CD14-positive monocyte (primary cell): Measurements from ENCODE around the gene CHD3. TPM values are rescaled to one million over a fixed set of nuclear protein-coding genes. Genes with fewer than 3 reads are reported as not detected.

Source experiments
- DNase-seq, 3 donors: peaks; one replicate each; pipeline ENCODE4 v3.0.0-alpha.2; 2011 to 2022
- H2AFZ ChIP-seq: 2 replicates; pipeline ENCODE4 v1.6.0; 2012; ENCODE audit warnings: mild to moderate bottlenecking, low read depth, low read length, inconsistent platforms; ENCODE audit not compliant: insufficient read depth, poor library complexity, severe bottlenecking
- H3K27ac ChIP-seq, 2 donors: 1 replicate in 1 of 2; 2 replicates in 1 of 2; pipeline ENCODE4 v1.5.1; 2012 to 2013; ENCODE audit warnings: low read length in 2 of 2, control low read depth in 1 of 2, inconsistent platforms in 1 of 2, low read depth in 1 of 2, mild to moderate bottlenecking in 1 of 2
- H3K27me3 ChIP-seq, 2 donors: one replicate each; pipeline versions ENCODE4 v1.6.0 to v1.6.1; 2011 to 2013; ENCODE audit warnings: low read length in 2 of 2; ENCODE audit not compliant: control insufficient read depth in 2 of 2, insufficient read depth in 2 of 2
- H3K36me3 ChIP-seq, 2 donors: replicated peaks in 1 of 2; 1 replicate in 1 of 2; 2 replicates in 1 of 2; pipeline versions ENCODE4 v1.5.1 to v1.6.1; 2012 to 2013; ENCODE audit warnings: low read length in 2 of 2, control low read depth in 1 of 2, inconsistent platforms in 1 of 2, mild to moderate bottlenecking in 1 of 2; ENCODE audit not compliant: insufficient read depth in 2 of 2, control insufficient read depth in 1 of 2
- H3K4me1 ChIP-seq, 2 donors: 1 replicate in 1 of 2; 2 replicates in 1 of 2; pipeline versions ENCODE4 v1.5.1 to v1.6.1; 2012 to 2013; ENCODE audit warnings: low read length in 2 of 2, control low read depth in 1 of 2, inconsistent platforms in 1 of 2, mild to moderate bottlenecking in 1 of 2, moderate library complexity in 1 of 2; ENCODE audit not compliant: insufficient read depth in 2 of 2, control insufficient read depth in 1 of 2
- H3K4me2 ChIP-seq: replicated peaks from 2 replicates; pipeline ENCODE3; 2012; ENCODE audit warnings: low read length, moderate library complexity, mild to moderate bottlenecking; ENCODE audit not compliant: poor library complexity, severe bottlenecking; ENCODE audit errors: extremely low read depth
- H3K4me3 ChIP-seq, 3 experiments: fragments of 200-600 bp in 1 of 3; sonication (generic) in 1 of 3; replicated peaks in 1 of 3; 1 replicate in 2 of 3; 2 replicates in 1 of 3; pipeline ENCODE4 v1.5.1; 2011 to 2013; ENCODE audit warnings: low read length in 3 of 3, mild to moderate bottlenecking in 3 of 3, control low read depth in 2 of 3, low read depth in 2 of 3, inconsistent platforms in 1 of 3, moderate library complexity in 1 of 3
- H3K79me2 ChIP-seq: 2 replicates; pipeline ENCODE4 v1.6.0; 2012; ENCODE audit warnings: mild to moderate bottlenecking, control low read depth, inconsistent platforms, low read length, moderate library complexity; ENCODE audit not compliant: insufficient read depth
- H3K9ac ChIP-seq: 2 replicates; pipeline ENCODE4 v1.6.0; 2017; ENCODE audit warnings: low read length, mild to moderate bottlenecking; ENCODE audit not compliant: insufficient read depth, poor library complexity, severe bottlenecking
- H3K9me3 ChIP-seq, 2 donors: replicated peaks in 1 of 2; 1 replicate in 1 of 2; 2 replicates in 1 of 2; pipeline versions ENCODE4 v1.5.1 to v1.6.1; 2012 to 2013; ENCODE audit warnings: low read length in 2 of 2, control low read depth in 1 of 2; ENCODE audit not compliant: control insufficient read depth in 1 of 2, insufficient read depth in 1 of 2
- H4K20me1 ChIP-seq: 2 replicates; pipeline ENCODE4 v1.6.0; 2012; ENCODE audit warnings: mild to moderate bottlenecking, low read length, control low read depth, moderate library complexity; ENCODE audit not compliant: insufficient read depth
- H3K27ac Mint-ChIP-seq, 7 donors: one replicate each; pipeline ENCODE4 v1.8.0; 2020; ENCODE audit warnings: mild to moderate bottlenecking in 7 of 7, mixed read lengths in 7 of 7, moderate library complexity in 6 of 7, inconsistent platforms in 2 of 7
- H3K27me3 Mint-ChIP-seq, 3 donors: one replicate each; pipeline ENCODE4 v1.8.0; 2021 to 2022; ENCODE audit warnings: low read depth in 3 of 3, mild to moderate bottlenecking in 3 of 3, mixed read lengths in 3 of 3, moderate library complexity in 3 of 3, inconsistent platforms in 1 of 3
- H3K36me3 Mint-ChIP-seq, 2 donors: one replicate each; pipeline ENCODE4 v1.8.0; 2020; ENCODE audit warnings: mixed read lengths in 2 of 2, inconsistent platforms in 1 of 2, mild to moderate bottlenecking in 1 of 2
- H3K4me1 Mint-ChIP-seq: one replicate; pipeline ENCODE4 v1.8.0; 2020; ENCODE audit warnings: mild to moderate bottlenecking, mixed read lengths
- H3K4me3 Mint-ChIP-seq, 2 donors: one replicate each; pipeline ENCODE4 v1.8.0; 2020; ENCODE audit warnings: mild to moderate bottlenecking in 2 of 2, mixed read lengths in 2 of 2, moderate library complexity in 1 of 2
- H3K9me3 Mint-ChIP-seq, 7 donors: one replicate each; pipeline ENCODE4 v1.8.0; 2020 to 2022; ENCODE audit warnings: mixed read lengths in 7 of 7, mild to moderate bottlenecking in 6 of 7, moderate library complexity in 6 of 7, inconsistent platforms in 2 of 7
- WGBS: methylation state at CpG from one replicate; pipeline ENCODE4 v1.1.5; 2013; ENCODE audit warnings: missing lambda C conversion rate; ENCODE audit not compliant: insufficient coverage; 5-methylcytosine and 5-hydroxymethylcytosine counted together
- intact Hi-C, 2 donors: fragments of 100-400 bp; cut with micrococcal nuclease; formaldehyde crosslinking; loops; one replicate each; pipeline versions ENCODE4 v1.15.0 to v1.15.1; 2023
- polyA plus RNA-seq, 3 donors: library from polyadenylated mRNA; depleted of rRNA in 1 of 3; unstranded in 2 of 3; stranded (reverse) in 1 of 3; fragments of 300-500 nt in 2 of 3; fragments of >200 nt in 1 of 3; fragmentation: Illumina TruSeq in 2 of 3; gene quantifications; 1 replicate in 2 of 3; 2 replicates in 1 of 3; pipeline ENCODE4 v1.2.3, GENCODE V29; 2012 to 2021
- TF ChIP-seq, protein P1 (sequence below): fragments of 200-600 bp; IDR thresholded peaks from one replicate; pipeline ENCODE4 v1.8.0; 2022; ENCODE audit warnings: antibody characterized with exemption, mild to moderate bottlenecking

The CHD3 gene
- polyA plus RNA-seq, 3 donors, result 0.55 to 67.9 (median 0.91) TPM

DNA sequence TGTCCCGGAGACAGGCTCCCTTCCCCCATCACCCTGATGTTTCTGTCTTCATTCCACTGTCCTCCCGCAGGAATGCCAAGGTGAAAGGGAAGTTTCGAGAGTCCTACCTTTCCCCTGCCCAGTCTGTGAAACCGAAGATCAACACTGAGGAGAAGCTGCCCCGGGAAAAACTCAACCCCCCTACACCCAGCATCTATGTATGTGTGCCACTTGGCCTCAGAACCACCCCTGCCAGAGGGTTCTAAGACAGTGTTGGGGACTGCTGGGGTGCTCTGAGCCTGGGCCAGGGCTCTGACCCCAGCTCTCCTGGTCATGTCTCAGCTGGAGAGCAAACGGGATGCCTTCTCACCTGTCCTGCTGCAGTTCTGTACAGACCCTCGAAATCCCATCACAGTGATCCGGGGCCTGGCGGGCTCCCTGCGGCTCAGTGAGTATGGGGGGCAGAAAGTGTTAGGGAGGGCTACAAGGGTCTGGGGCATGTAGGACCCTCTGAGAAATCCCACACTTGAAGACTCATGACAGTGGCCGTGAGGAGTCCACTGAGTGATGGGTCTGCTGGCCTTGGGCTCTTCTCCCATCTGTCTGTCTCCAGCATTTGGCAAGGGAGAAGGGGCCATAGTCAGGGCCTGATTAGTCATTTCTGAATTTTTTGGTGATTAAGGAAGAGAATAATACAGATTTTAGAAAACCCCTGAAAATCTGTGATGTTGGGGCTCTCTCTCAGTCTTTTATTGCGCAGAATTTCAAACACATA, 38.7 kb upstream of the CHD3 start:
- H3K36me3 Mint-ChIP-seq, result peaks cover 62 to 94% of the 10 kb centered on the region in 2 donors
- intact Hi-C loops, result loop anchor here in 1 of 2 donors (2.0 kb wide), 1 partner anchor 15 kb away; the partner anchor contains the start of gene KDM6B
- H3K4me3 Mint-ChIP-seq, result peak overlapping the region in 1 of 2 donors; percentile 2
- H3K4me1 Mint-ChIP-seq, result peaks cover 20% of the 10 kb centered on the region
- Histone ChIP-seq H3K4me3 (no peak overlapping the region), H3K79me2 (peaks cover 48% of the 10 kb centered on the region), H3K27ac (no peak overlapping the region), H3K4me2 (no peak overlapping the region), H2AFZ (no peak overlapping the region), H4K20me1 (peaks cover 100% of the 10 kb centered on the region), H3K36me3 (peaks cover 85 to 86% of the 10 kb centered on the region in 2 donors), H3K4me1 (peaks cover 22 to 30% of the 10 kb centered on the region in 2 donors), H3K9me3 (no peaks in the 10 kb centered on the region), H3K27me3 (no peaks in the 10 kb centered on the region), H3K9ac (no peak overlapping the region)
- DNase-seq, result no peak
- TF ChIP-seq, protein P1, sequence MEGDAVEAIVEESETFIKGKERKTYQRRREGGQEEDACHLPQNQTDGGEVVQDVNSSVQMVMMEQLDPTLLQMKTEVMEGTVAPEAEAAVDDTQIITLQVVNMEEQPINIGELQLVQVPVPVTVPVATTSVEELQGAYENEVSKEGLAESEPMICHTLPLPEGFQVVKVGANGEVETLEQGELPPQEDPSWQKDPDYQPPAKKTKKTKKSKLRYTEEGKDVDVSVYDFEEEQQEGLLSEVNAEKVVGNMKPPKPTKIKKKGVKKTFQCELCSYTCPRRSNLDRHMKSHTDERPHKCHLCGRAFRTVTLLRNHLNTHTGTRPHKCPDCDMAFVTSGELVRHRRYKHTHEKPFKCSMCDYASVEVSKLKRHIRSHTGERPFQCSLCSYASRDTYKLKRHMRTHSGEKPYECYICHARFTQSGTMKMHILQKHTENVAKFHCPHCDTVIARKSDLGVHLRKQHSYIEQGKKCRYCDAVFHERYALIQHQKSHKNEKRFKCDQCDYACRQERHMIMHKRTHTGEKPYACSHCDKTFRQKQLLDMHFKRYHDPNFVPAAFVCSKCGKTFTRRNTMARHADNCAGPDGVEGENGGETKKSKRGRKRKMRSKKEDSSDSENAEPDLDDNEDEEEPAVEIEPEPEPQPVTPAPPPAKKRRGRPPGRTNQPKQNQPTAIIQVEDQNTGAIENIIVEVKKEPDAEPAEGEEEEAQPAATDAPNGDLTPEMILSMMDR, result no peak
- H3K9me3 Mint-ChIP-seq, result no peaks in the 10 kb centered on the region
- H3K27ac Mint-ChIP-seq, result peak overlapping the region in 5 of 7 donors; percentile 14 to 81 (median 21)
- H3K27me3 Mint-ChIP-seq, result peaks cover 0 to 5% (median 2%) of the 10 kb centered on the region in 3 donors
- 86% methylated on average over 8 of the region's 12 CpGs for whole genome bisulfite sequencing

DNA sequence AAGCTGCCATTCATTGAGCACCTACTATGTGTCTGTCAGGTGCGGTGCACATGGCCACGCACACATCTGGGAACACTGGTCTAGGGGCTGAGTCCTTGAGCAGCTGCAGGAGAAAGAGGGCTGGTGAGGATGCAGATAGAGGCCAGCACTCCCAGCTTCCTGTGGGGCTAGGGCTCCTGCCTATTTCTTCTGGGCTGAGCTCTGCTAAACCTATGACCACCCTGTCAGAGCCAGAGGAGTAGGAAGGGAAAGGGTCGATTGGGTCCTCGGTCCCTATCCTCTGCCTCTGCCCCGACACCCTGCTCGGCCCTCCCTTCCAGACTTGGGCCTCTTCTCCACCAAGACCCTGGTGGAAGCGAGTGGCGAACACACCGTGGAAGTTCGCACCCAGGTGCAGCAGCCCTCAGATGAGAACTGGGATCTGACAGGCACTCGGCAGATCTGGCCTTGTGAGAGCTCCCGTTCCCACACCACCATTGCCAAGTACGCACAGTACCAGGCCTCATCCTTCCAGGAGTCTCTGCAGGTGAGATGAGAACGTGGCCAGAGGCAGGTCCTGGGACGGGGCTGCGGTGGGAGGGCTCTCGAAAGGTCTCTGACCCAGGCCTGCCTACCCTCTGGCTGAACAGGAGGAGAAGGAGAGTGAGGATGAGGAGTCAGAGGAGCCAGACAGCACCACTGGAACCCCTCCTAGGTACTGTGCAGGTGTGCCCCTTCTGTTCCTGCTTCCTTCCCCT, 37.7 kb upstream of the CHD3 start:
- Histone ChIP-seq H4K20me1 (peaks cover 100% of the 10 kb centered on the region), H3K36me3 (peaks cover 81 to 86% of the 10 kb centered on the region in 2 donors), H3K27ac (peak overlapping the region; percentile 9 to 33), H3K79me2 (peaks cover 46% of the 10 kb centered on the region), H3K4me2 (peak overlapping the region; percentile 35), H3K9ac (no peak overlapping the region), H3K4me1 (peaks cover 24 to 31% of the 10 kb centered on the region in 2 donors), H3K9me3 (no peaks in the 10 kb centered on the region), H3K4me3 (peak overlapping the region in 1 of 3 experiments; percentile 34), H2AFZ (no peak overlapping the region), H3K27me3 (no peaks in the 10 kb centered on the region)
- no peak for DNase-seq
- H3K4me1 Mint-ChIP-seq, result peaks cover 15% of the 10 kb centered on the region
- peak overlapping the region in 1 of 2 donors; percentile 45 for H3K4me3 Mint-ChIP-seq
- no peaks in the 10 kb centered on the region for H3K9me3 Mint-ChIP-seq
- H3K36me3 Mint-ChIP-seq, result peaks cover 60 to 94% of the 10 kb centered on the region in 2 donors
- H3K27ac Mint-ChIP-seq, result peak overlapping the region; percentile 72 to 89 (median 78)
- TF ChIP-seq, protein P1, result no peak
- 93% methylated on average over 14 of the region's 17 CpGs for WGBS
- peaks cover 0 to 6% (median 2%) of the 10 kb centered on the region in 3 donors for H3K27me3 Mint-ChIP-seq
- intact Hi-C loops, result loop anchor here in 1 of 2 donors (2.0 kb wide), 1 partner anchor 16 kb away; the partner anchor contains the start of gene KDM6B
